HL-60 (cell line): ENCODE results near the gene DIP2C.

Experiments
- POLR2AphosphoS5 ChIP-seq: IDR thresholded peaks from 2 replicates; pipeline ENCODE4 v1.6.1; 2012; ENCODE audit warnings: low read depth
- TF ChIP-seq, protein P1 (sequence below): IDR thresholded peaks from one replicate; pipeline ENCODE4 v1.5.1; 2011; ENCODE audit warnings: low read length, control low read depth, inconsistent platforms; ENCODE audit not compliant: insufficient read depth

DNA sequence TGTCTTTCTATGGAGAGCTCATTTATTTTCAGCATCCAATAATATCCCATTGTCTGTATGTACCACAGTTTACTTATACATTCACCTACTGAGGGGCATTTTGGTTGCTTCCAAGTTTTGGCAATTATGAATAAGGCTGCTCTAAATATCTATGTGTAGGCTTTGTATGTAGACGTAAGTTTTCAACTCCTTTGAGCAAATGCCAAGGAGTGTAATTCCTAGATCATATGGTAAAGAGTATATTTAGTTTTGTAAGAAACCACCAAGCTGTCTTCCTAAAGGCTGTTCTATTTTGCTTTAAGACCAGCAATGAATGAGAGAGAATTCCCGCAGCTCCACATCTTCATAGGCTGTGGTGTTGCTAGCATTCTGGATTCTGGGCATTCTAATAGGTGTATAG is 259.8 kb downstream of the DIP2C start:
- TF ChIP-seq, protein P1, sequence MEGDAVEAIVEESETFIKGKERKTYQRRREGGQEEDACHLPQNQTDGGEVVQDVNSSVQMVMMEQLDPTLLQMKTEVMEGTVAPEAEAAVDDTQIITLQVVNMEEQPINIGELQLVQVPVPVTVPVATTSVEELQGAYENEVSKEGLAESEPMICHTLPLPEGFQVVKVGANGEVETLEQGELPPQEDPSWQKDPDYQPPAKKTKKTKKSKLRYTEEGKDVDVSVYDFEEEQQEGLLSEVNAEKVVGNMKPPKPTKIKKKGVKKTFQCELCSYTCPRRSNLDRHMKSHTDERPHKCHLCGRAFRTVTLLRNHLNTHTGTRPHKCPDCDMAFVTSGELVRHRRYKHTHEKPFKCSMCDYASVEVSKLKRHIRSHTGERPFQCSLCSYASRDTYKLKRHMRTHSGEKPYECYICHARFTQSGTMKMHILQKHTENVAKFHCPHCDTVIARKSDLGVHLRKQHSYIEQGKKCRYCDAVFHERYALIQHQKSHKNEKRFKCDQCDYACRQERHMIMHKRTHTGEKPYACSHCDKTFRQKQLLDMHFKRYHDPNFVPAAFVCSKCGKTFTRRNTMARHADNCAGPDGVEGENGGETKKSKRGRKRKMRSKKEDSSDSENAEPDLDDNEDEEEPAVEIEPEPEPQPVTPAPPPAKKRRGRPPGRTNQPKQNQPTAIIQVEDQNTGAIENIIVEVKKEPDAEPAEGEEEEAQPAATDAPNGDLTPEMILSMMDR, result no peak
- TF ChIP-seq POLR2AphosphoS5, result no peak
